Hematopoietic multipotent progenitor cell treated with erythropoietin and hydrocortisone succinate and interleukin-3 and kit ligand, for 17 days (in vitro differentiated cells): ENCODE measurements around the gene RUFY3.
"Not testable (repeated sequence)": the region's sequence is repeated elsewhere in the genome, so short reads cannot be mapped to it uniquely, and the experiment has no call there.

ENCODE experiments used
- DNase-seq: peaks from one replicate; pipeline ENCODE4 v3.0.0-alpha.2; 2015; ENCODE audit warnings: low spot score

Gene RUFY3, protein sequence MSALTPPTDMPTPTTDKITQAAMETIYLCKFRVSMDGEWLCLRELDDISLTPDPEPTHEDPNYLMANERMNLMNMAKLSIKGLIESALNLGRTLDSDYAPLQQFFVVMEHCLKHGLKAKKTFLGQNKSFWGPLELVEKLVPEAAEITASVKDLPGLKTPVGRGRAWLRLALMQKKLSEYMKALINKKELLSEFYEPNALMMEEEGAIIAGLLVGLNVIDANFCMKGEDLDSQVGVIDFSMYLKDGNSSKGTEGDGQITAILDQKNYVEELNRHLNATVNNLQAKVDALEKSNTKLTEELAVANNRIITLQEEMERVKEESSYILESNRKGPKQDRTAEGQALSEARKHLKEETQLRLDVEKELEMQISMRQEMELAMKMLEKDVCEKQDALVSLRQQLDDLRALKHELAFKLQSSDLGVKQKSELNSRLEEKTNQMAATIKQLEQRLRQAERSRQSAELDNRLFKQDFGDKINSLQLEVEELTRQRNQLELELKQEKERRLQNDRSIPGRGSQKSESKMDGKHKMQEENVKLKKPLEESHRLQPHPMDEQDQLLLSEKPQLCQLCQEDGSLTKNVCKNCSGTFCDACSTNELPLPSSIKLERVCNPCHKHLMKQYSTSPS

DNA sequence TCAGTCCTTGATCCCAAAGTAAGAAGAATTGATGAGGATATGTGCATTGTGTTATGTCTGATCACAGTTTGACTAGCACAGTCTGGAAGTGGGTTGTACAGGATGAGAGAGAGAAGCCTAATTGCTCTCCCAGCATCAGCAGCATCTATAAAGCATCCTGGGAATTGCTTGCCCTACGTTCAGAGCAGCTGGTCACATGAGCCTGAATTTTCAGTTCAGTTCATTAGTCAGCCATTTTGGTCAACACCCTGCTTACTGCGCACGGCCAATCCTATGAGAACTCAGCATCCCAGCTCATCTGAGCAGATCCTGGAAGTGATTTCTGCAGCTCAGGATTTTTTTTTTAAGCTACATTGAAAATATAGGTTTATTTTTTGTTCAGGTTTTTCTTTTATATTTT is at the start of gene RUFY3:
Gene RUFY3, plus strand, starts transcription at position 218 of the 400 bp plus-strand sequence. CDS start 610 bp downstream, outside the sequence.
- DNase-seq: no peak

- no peak for DNase-seq
These were observed 47.6 kb upstream of the RUFY3 start for GRCh38 chr4:70674191-70674590.

GRCh38 chr4:70674731-70675130 is 47.0 kb upstream of the RUFY3 start:
- DNase-seq: no peak

DNA sequence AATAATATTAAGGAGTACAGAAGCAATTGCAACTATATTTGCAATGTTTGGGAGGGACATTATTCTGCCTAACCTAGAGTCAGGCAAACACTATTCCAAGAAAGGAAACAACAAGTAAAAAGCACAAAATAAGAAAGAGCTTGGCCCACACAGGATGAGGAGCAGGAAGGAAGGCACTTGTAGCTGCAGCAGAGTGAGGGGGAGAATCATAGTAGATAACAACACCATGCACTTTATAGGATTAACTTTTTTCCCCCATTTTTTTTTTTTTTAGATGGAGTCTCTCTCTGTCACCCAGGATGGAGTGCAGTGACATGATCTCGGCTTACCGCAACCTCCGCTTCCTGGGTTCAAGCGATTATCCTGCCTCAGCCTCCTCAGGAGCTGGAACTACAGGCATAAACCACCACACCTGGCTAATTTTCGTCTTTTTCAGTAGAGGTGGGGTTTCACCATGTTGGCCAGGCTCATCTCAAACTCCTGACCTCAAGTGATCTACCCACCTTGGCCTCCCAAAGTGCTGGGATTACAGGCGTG is 45.1 kb upstream of the RUFY3 start:
- no peak for DNase-seq

DNA sequence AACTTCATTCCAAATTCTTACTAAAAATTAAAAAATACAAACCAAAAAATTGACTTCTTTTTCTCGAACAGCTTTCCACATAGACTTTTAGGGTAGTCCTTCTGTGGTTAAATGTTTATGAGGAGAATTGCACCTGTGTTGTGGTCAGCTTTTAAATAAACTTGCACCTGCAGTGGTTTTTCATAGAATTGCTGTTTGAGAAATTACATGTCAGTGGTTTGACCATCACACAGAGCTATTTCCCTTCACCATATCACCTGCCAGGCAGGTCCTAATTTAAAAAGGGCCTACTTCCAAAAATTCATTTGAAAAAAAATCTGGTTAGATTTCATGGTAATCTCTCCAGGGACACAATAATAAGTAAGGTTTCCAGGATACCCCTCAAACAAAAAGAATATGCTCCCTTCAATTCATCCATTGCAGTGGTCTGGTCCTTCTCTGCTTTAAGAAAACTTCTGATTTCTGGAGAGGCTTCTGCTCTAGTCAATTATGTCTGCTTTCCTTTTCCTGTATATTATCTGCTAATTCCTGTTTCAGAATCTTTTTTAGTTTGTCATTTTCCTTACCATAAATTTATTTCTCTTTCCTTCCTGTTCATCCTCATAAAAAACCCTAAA is 43.3 kb upstream of the RUFY3 start:
- DNase-seq: no peak

DNA sequence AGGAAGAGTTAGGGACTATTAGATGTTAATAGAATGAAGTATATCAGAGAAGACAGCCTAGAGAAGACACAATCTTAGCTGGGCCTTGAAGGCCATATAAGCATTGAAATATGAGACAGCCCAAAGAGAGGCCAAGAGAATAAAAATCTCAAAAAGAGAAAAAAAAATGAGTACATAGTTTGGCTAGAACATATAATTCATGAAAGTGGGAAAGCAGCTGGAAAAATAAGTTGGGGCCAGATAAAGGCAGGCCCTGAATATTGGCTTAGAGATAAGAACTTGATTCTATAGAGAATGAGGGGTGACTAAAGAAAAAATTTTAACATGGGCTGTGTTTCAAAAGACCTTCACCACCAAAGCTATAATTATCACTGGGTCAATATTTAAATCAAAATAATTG is 40.8 kb upstream of the RUFY3 start:
- no peak for DNase-seq

- DNase-seq: no peak
These were observed 40.1 kb upstream of the RUFY3 start for GRCh38 chr4:70681704-70682103.

GRCh38 chr4:70682142-70682541 is 39.6 kb upstream of the RUFY3 start:
- not testable (repeated sequence) for DNase-seq

- DNase-seq: no peak
These were observed 34.4 kb upstream of the RUFY3 start for GRCh38 chr4:70687392-70687791.

- DNase-seq: peak; percentile 94
These were observed 33.7 kb upstream of the RUFY3 start, which contains the start of gene UTP3 for GRCh38 chr4:70687821-70688794. Gene UTP3, plus strand, starts transcription at chr4:70688532. Its CDS starts 146 bp downstream, at chr4:70688678.

DNA sequence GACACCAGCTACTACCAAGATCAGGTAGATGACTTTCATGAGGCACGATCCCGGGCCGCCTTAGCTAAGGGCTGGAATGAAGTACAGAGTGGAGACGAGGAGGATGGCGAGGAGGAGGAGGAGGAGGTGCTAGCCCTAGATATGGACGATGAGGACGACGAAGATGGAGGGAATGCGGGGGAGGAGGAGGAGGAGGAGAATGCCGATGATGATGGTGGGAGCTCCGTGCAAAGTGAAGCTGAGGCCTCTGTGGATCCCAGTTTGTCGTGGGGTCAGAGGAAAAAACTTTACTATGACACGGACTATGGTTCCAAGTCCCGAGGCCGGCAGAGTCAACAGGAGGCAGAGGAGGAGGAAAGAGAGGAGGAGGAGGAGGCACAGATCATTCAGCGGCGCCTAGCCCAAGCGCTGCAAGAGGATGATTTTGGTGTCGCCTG is 33.0 kb upstream of the RUFY3 start:
- no peak for DNase-seq

- no peak for DNase-seq
These were observed 30.1 kb upstream of the RUFY3 start for GRCh38 chr4:70691661-70692060.

DNA sequence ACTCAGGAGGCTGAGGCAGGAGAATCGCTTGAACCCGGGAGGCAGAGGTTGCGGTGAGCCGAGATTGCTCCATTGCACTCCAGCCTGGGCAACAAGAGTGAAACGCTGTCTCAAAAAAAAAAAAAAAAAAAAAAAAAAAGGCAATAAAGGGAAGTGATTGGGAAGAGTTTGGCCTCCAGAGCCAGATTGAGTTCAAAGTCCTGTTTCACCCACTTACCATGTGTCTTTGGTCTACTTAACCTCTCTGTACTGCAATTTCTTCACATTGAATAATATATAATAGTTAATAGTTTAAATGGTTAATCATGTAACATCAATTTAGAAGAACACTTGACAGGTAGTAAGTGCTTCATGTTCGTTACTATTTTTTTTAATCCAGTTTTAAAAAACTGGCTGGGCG is 27.1 kb upstream of the RUFY3 start:
- not testable (repeated sequence) for DNase-seq

DNA sequence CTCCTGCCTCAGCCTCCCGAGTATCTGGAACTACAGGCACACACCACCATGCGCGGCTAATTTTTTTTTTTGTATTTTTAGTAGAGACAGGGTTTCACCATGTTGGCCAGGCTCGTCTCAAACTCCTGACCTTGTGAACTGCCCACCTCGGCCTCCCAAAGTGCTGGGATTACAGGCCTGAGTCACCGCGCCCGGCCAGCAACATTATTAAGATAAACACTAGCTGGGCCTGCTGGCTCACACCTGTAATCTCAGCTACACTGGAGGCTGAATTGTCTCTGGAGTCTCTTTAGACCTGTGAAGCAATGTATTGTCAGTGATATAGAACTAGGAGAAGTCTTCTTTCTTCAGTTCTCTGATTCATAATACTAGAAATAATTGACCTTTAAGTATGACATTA is 23.3 kb upstream of the RUFY3 start:
- DNase-seq: not testable (repeated sequence)

DNA sequence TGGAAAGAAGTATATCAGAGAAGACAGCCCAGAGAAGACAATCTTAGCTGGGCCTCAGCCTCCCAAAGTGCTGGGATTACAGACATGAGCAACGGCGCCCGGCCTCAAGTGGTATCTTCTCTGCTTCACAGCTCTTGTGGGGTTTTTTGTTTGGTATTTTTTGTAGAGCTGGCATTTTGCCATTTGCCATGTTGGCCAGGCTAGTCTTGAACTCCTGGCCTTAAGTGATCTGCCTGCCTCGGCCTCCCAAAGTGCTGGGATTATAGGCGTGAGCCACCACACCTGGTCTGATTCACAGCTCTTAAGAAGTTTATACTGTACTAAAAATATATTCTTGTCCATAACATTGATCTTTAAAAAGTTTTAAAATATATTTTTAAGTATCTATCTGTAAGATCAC is 21.1 kb upstream of the RUFY3 start:
- DNase-seq: no peak

DNA sequence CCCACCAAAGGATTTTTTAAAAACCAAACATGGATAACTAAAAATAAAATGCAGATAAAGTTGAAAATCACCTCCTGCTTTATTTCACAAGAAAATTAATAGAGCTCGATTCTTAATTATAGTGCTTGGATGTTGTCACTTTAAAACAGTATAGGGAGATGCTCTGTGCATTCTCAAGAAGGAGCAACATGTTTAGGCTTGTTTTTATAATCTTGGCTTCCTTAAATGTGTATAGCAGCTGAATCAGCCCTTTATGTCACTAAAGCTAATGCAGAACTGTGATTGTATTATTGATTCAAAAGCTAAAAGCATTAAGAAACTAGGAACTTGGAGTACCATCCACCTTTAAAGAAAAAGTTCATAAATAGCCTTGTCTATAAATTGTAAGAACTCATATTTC is 20.5 kb upstream of the RUFY3 start:
- DNase-seq: no peak

DNA sequence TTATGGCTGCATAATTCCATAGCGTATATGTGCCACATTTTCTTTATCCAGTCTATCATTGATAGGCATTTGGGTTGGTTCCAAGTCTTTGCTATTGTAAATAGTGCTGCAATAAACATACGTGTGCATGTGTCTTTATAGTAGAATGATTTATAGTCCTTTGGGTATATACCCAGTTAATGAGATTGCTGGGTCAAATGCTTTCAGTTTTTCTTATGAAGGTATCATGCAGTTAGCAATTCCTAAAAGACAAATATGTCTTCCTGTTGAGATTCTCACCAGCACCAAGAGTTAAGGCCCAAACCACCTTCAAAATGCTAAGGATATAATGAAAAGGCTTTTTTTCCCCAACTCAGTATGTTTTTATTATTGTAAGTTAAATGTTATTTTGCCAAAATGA is 19.2 kb upstream of the RUFY3 start:
- not testable (repeated sequence) for DNase-seq

DNA sequence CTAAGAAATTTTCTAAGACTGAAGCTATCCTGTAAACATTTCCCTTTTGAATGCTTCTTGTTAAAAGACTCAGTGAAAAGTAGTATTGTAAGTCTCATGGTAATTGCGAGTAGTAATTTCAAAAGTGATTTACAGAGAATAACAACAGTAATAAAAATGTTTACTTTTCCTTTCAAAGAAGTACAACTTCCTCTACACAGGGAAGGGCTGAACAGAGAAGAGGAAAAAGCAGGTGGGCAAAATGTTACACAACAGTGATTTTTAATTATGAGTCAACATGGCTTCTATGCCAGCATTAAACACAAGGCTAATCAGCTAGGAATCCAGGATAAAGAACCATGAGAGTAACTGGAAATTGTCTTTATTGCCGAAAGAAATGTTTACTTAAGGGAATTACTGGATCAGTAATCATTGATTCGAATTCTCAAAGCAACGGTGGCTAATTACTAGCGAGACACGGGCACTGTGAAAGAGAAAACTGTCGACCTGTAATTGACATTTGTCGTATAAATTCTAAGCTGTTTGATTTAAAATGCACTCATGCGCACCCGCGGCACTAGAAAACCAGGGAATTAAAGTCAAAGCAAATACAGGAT is 18.0 kb upstream of the RUFY3 start:
- no peak for DNase-seq

DNA sequence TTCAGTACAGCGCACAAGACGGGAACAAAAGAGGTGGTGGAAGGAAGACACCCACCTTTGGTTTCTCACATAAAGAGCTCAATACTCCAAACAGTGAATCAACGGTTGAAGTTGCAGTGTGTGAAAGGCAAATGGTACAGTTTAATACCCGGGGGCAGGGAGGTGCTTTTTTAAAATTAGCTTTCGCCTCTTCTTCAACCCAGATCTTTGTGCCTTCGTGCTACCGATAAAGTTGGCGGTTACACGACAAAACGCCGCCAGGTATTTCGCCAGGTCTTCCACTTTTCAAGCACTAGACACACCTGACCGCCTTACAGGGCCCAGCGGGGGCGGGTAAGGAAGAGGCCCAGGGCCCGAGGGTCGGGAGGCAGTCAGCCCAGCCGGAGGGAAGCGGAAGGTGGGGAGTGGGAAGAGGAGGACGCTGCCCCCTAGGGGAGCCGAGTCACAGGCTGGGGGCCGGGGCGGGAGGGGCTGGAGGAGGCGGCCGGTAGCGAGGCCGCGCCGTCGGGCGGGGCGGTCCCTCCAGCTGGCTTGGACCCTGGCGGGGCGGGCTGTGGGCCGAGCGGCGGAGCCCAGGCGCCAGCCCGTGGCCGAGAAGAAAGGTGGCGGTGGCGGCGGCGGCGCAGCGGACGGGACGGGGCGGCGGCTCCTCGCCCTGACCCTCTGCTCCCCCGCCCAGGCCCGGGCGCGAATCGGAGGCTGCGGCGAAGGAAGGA is 17.4 kb upstream of the RUFY3 start:
- peak; percentile 47 for DNase-seq

DNA sequence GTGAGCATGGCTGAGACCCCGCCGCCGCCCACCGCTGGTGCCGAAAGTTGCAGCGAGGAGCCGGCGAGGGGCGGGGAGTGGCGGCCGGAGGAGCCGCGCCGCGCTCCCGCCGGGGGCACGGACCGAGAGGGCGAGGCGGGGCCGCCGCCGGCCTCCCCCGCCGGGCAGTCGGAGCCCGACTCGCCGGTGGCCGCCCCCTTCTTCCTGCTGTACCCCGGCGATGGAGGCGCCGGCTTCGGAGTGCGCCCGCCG is 16.9 kb upstream of the RUFY3 start:
- DNase-seq: no peak
